Ovary (tissue), 3 donors: ENCODE data around the gene DRAM1.

Experiments
- CTCF ChIP-seq, 3 donors: fragments of 450-650 bp in 2 of 3; fragments of 200-600 bp in 1 of 3; IDR thresholded peaks; one replicate each; pipeline versions ENCODE4 v1.5.1 to v1.8.0; 2016 to 2022; ENCODE audit warnings: antibody characterized with exemption in 3 of 3, mild to moderate bottlenecking in 1 of 3
- POLR2A ChIP-seq: fragments of 450-650 bp; IDR thresholded peaks from one replicate; pipeline ENCODE4 v1.6.1; 2017; ENCODE audit warnings: antibody characterized with exemption, mild to moderate bottlenecking, moderate library complexity
- donor health status: DM: no; HTN: no; CAD: no.

- TF ChIP-seq POLR2A = no peak
- TF ChIP-seq CTCF (IDR thresholded peaks at IDR 0.05) = no peak
These were observed 68.8 kb downstream of the DRAM1 start for GRCh38 chr12:101946233-101946611.
